Endothelial cell of umbilical vein (primary cell): ENCODE data around the gene IST1. TPM values are rescaled to one million over a fixed set of nuclear protein-coding genes. Genes with fewer than 3 reads are reported as not detected.

Experiments used
- BruUV-seq: library from RNA; stranded (reverse); fragments of 400-500 nt; replicated peaks from 2 replicates; lab custom pipeline; 2021; lab: Mats Ljungman, UMichigan
- CTCF ChIA-PET: fragments of 300-600, 350-600 bp; sonication (Branson Sonifier 250); formaldehyde crosslinking; loops from one replicate; lab custom pipeline; 2021; ENCODE audit warnings: antibody characterized with exemption, inconsistent platforms; lab: Charles Lee
- POLR2A ChIA-PET: fragments of 300-600, 350-600 bp; sonication (Branson Sonifier 250); formaldehyde crosslinking; loops from one replicate; lab custom pipeline; 2021; ENCODE audit warnings: antibody characterized with exemption, inconsistent platforms; lab: Charles Lee
- DNase-seq: peaks from one replicate; pipeline ENCODE4 v3.0.0-alpha.2; 2011; ENCODE audit warnings: low read depth, low spot score
- FAIRE-seq: peaks from 2 replicates; lab custom pipeline; 2011; peaks lifted over from hg19 to GRCh38; lab: Jason Lieb, UNC
- H2AFZ ChIP-seq: 2 replicates; pipeline ENCODE4 v1.6.0; 2012; ENCODE audit warnings: low read depth, low read length, control low read depth, inconsistent platforms
- H3K27ac ChIP-seq: 2 replicates; pipeline ENCODE4 v1.5.1; 2011; ENCODE audit warnings: low read depth, mild to moderate bottlenecking, control low read depth, low read length, moderate library complexity; ENCODE audit not compliant: insufficient read depth
- H3K27me3 ChIP-seq, 2 experiments: 2 replicates each; pipeline versions ENCODE4 v1.6.0 to v1.6.1; 2011; ENCODE audit warnings: low read length in 2 of 2, mixed read lengths in 1 of 2; ENCODE audit not compliant: control insufficient read depth in 2 of 2, insufficient read depth in 2 of 2
- H3K36me3 ChIP-seq, 2 experiments: 2 replicates in 1 of 2; 3 replicates in 1 of 2; pipeline ENCODE4 v1.5.1; 2011; ENCODE audit warnings: low read length in 2 of 2, mild to moderate bottlenecking in 1 of 2, moderate library complexity in 1 of 2; ENCODE audit not compliant: control insufficient read depth in 2 of 2, insufficient read depth in 2 of 2; ENCODE audit errors: extremely low read depth in 1 of 2
- H3K4me1 ChIP-seq: 3 replicates; pipeline ENCODE4 v1.5.1; 2011; ENCODE audit warnings: mild to moderate bottlenecking, low read length; ENCODE audit not compliant: control insufficient read depth, insufficient read depth; ENCODE audit errors: extremely low read depth
- H3K4me2 ChIP-seq: 2 replicates; pipeline ENCODE4 v1.6.1; 2011; ENCODE audit warnings: low read length, control low read depth, mixed read lengths; ENCODE audit not compliant: insufficient read depth
- H3K4me3 ChIP-seq, 3 experiments: fragments of 200-600 bp in 1 of 3; sonication (generic), shearing (Covaris generic) in 1 of 3; replicated peaks in 1 of 3; 2 replicates each; pipeline ENCODE4 v1.5.1; 2011 to 2016; ENCODE audit warnings: control low read depth in 3 of 3, low read length in 3 of 3, mild to moderate bottlenecking in 2 of 3, inconsistent platforms in 1 of 3, low read depth in 1 of 3, moderate library complexity in 1 of 3; ENCODE audit not compliant: insufficient read depth in 1 of 3
- H3K79me2 ChIP-seq: 2 replicates; pipeline ENCODE4 v1.6.0; 2012; ENCODE audit warnings: low read length, inconsistent platforms; ENCODE audit not compliant: control insufficient read depth, insufficient read depth
- H3K9ac ChIP-seq: replicated peaks from 2 replicates; pipeline ENCODE3; 2011; ENCODE audit warnings: low read length, control low read depth; ENCODE audit not compliant: insufficient read depth; ENCODE audit errors: extremely low read depth
- H3K9me1 ChIP-seq: replicated peaks from 3 replicates; pipeline ENCODE4 v1.6.0; 2011; ENCODE audit warnings: mild to moderate bottlenecking, low read length; ENCODE audit not compliant: control insufficient read depth, insufficient read depth; ENCODE audit errors: extremely low read depth
- H3K9me3 ChIP-seq: replicated peaks from 2 replicates; pipeline ENCODE4 v1.5.1; 2012; ENCODE audit warnings: low read length, inconsistent platforms; ENCODE audit not compliant: control insufficient read depth, insufficient read depth
- H4K20me1 ChIP-seq: replicated peaks from 2 replicates; pipeline ENCODE3; 2011; ENCODE audit warnings: mild to moderate bottlenecking, low read length; ENCODE audit not compliant: control insufficient read depth, insufficient read depth; ENCODE audit errors: extremely low read depth
- GATA2 ChIP-seq: IDR thresholded peaks from 2 replicates; pipeline ENCODE4 v1.7.0; 2011; ENCODE audit warnings: low read depth, mild to moderate bottlenecking, moderate library complexity, mixed read lengths, low read length; ENCODE audit not compliant: insufficient read length, insufficient read depth
- JUN ChIP-seq: IDR thresholded peaks from 2 replicates; pipeline ENCODE4 v1.6.1; 2011; ENCODE audit warnings: borderline replicate concordance, low read depth; ENCODE audit not compliant: insufficient read length, insufficient read depth
- dilution Hi-C: fragments of 300-500 bp; cut with MboI; formaldehyde crosslinking; loops from one replicate; pipeline ENCODE4 v1.15.0; 2019; ENCODE audit warnings: low sequenced_read_pairs; ENCODE audit not compliant: extremely low pct_ligation_motif_present
- intact Hi-C: fragments of 100-400 bp; cut with micrococcal nuclease; formaldehyde crosslinking; loops from one replicate; pipeline ENCODE4 v1.10.0; 2022
- polyA plus RNA-seq, 4 experiments: library from polyadenylated mRNA; depleted of rRNA in 3 of 4; stranded (reverse) in 3 of 4; unstranded in 1 of 4; fragments of >200 nt; gene quantifications; 2 replicates each; pipeline versions ENCODE4 v1.2.1 to v1.2.3, GENCODE V29; 2011 to 2012; ENCODE audit warnings: missing spikeins in 1 of 4
- total RNA-seq: library from RNA; stranded (reverse); gene quantifications from 2 replicates; pipeline ENCODE4 v1.2.3, GENCODE V29; 2021

IST1 gene
- total and polyA plus RNA-seq, 2 donors (not counting 3 experiments of a cell fraction or from before 2014, with no cell fraction given) = 145 to 165 TPM

DNA sequence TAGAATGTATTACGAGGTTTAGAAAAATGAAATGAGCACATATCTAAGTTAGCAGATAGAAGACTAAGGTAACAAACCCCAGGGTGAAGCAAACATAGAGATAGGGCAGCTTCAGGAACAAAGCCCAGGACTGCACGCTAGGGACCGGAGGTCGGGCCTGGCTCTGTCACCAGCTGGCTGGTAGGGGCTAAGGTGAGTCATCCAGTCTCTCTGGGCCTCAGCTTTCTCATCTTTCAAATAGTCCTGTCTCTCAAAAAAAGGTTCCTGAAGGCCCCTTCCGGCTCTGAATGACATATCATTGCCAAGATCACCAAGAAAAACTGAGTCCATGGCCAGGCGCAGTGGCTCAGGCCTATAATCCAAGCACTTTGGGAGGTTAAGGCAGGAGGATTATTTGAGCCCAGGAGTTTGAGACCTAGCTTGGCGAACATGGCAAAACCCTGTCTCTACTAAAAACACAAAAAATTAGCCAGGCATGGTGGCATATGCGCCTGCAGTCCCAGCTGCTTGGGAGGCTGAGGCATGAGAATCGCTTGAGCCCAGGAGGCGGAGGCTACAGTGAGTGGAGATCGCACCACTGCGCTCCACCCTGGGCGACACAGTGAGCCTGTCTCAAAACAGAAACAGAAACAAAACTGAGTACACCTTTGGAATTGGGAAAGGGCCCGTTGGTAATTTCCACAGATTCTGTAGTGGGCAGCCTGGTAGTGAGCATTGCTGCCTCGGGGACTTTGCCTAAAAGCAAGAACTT is 78.9 kb downstream of the IST1 start:
- Histone ChIP-seq H3K9ac (no peak overlapping the region), H3K4me1 (no peaks in the 10 kb centered on the region), H3K79me2 (no peaks in the 10 kb centered on the region), H3K27ac (no peak overlapping the region), H2AFZ (no peak overlapping the region), H3K36me3 (no peaks in the 10 kb centered on the region), H4K20me1 (no peaks in the 10 kb centered on the region), H3K9me3 (no peaks in the 10 kb centered on the region), H3K9me1 (no peaks in the 10 kb centered on the region), H3K4me2 (no peak overlapping the region), H3K27me3 (no peaks in the 10 kb centered on the region), H3K4me3 (no peak overlapping the region)
- dilution Hi-C loops (no loop called here), intact Hi-C loops (no loop called here)
- ChIA-PET CTCF (interaction anchor here (4.2 kb wide), 1 partner anchor 13 kb away, joined by 29 read pairs; no protein-coding TSS in a partner anchor), POLR2A (no interaction called here)
- BruUV-seq = no TSS peak
- no peak for DNase-seq
- no peak for FAIRE-seq
- TF ChIP-seq JUN (peak; percentile 4), GATA2 (no peak)

Other genes with a start within 250 kb of the IST1 start
- 8.0 and 8.2 TPM in 2 replicates for gene PHLPP2, start 170.8 kb upstream of the IST1 start, total RNA-seq
- 3.7 and 4.1 TPM in 2 replicates for gene PHLPP2, start 170.8 kb upstream of the IST1 start, polyA plus RNA-seq
- 85.3 and 88.4 TPM in 2 replicates for gene AP1G1, start 86.7 kb upstream of the IST1 start, total RNA-seq
- 55.5 and 57.4 TPM in 2 replicates for gene AP1G1, start 86.7 kb upstream of the IST1 start, polyA plus RNA-seq
- gene ATXN1L, start 49.6 kb upstream of the IST1 start, total RNA-seq = 23.9 and 24.9 TPM in 2 replicates
- gene ATXN1L, start 49.6 kb upstream of the IST1 start, polyA plus RNA-seq = 14.9 and 15.6 TPM in 2 replicates
- gene ZNF821, start 11.3 kb upstream of the IST1 start, total RNA-seq = 7.3 and 9.6 TPM in 2 replicates
- gene ZNF821, start 11.3 kb upstream of the IST1 start, polyA plus RNA-seq = 8.0 and 8.1 TPM in 2 replicates
- gene PKD1L3, start 104.9 kb downstream of the IST1 start, total RNA-seq = not detected in 2 replicates
- not detected in 2 replicates for gene PKD1L3, start 104.9 kb downstream of the IST1 start, polyA plus RNA-seq
- 9.2 and 9.7 TPM in 2 replicates for gene DHODH, start 113.2 kb downstream of the IST1 start, total RNA-seq
- 3.4 and 5.8 TPM in 2 replicates for gene DHODH, start 113.2 kb downstream of the IST1 start, polyA plus RNA-seq
- not detected in 2 replicates for gene HP, start 159.0 kb downstream of the IST1 start, total RNA-seq
- gene HP, start 159.0 kb downstream of the IST1 start, polyA plus RNA-seq = not detected in 2 replicates
- gene HPR, start 167.7 kb downstream of the IST1 start, total RNA-seq = not detected in 2 replicates
- gene HPR, start 167.7 kb downstream of the IST1 start, polyA plus RNA-seq = not detected in 2 replicates
- gene TXNL4B, start 198.1 kb downstream of the IST1 start, total RNA-seq = 11.7 and 12.7 TPM in 2 replicates
- 8.7 and 10.0 TPM in 2 replicates for gene TXNL4B, start 198.1 kb downstream of the IST1 start, polyA plus RNA-seq
- 78.4 and 78.6 TPM in 2 replicates for gene DHX38, start 198.3 kb downstream of the IST1 start, total RNA-seq
- 39.7 and 47.3 TPM in 2 replicates for gene DHX38, start 198.3 kb downstream of the IST1 start, polyA plus RNA-seq